Immature natural killer cell (primary cell): ENCODE measurements around the gene ANKRD40. TPM values are rescaled to one million over a fixed set of nuclear protein-coding genes. Genes with fewer than 3 reads are reported as not detected.

Experiments used
- DNase-seq, 3 donors: peaks; one replicate each; pipeline ENCODE4 v3.0.0; 2022; ENCODE audit warnings: mixed read lengths in 1 of 3
- H3K27ac Mint-ChIP-seq, 6 donors: one replicate each; pipeline ENCODE4 v1.8.0; 2020; ENCODE audit warnings: mixed read lengths in 6 of 6, mild to moderate bottlenecking in 5 of 6, inconsistent platforms in 4 of 6, moderate library complexity in 3 of 6
- H3K27me3 Mint-ChIP-seq, 3 donors: one replicate each; pipeline ENCODE4 v1.8.0; 2020 to 2021; ENCODE audit warnings: low read depth in 3 of 3, mild to moderate bottlenecking in 3 of 3, mixed read lengths in 3 of 3, moderate library complexity in 3 of 3, inconsistent platforms in 1 of 3
- H3K36me3 Mint-ChIP-seq, 3 donors: one replicate each; pipeline ENCODE4 v1.8.0; 2020; ENCODE audit warnings: mixed read lengths in 3 of 3, inconsistent platforms in 2 of 3, mild to moderate bottlenecking in 2 of 3
- H3K4me1 Mint-ChIP-seq, 2 donors: one replicate each; pipeline ENCODE4 v1.8.0; 2020; ENCODE audit warnings: inconsistent platforms in 2 of 2, mild to moderate bottlenecking in 2 of 2, mixed read lengths in 2 of 2, moderate library complexity in 1 of 2
- H3K4me3 Mint-ChIP-seq, 5 donors: one replicate each; pipeline ENCODE4 v1.8.0; 2020; ENCODE audit warnings: mild to moderate bottlenecking in 5 of 5, mixed read lengths in 5 of 5, inconsistent platforms in 3 of 5, moderate library complexity in 3 of 5
- H3K9me3 Mint-ChIP-seq, 6 donors: one replicate each; pipeline ENCODE4 v1.8.0; 2020; ENCODE audit warnings: mild to moderate bottlenecking in 6 of 6, mixed read lengths in 6 of 6, inconsistent platforms in 4 of 6, moderate library complexity in 3 of 6
- polyA plus RNA-seq, 3 donors: library from polyadenylated mRNA; unstranded; fragments of 300-500 nt; fragmentation: Illumina TruSeq; gene quantifications; one replicate each; pipeline ENCODE4 v1.2.3, GENCODE V29; 2021

Gene ANKRD40
- polyA plus RNA-seq, 3 donors from 2014 or later, result 2.3 to 6.8 (median 4.0) TPM

- H3K9me3 Mint-ChIP-seq, result no peaks in the 10 kb centered on the region
- no peak overlapping the region for H3K4me3 Mint-ChIP-seq
- H3K4me1 Mint-ChIP-seq, result no peaks in the 10 kb centered on the region
- H3K36me3 Mint-ChIP-seq, result no peaks in the 10 kb centered on the region
- no peak for DNase-seq
- no peaks in the 10 kb centered on the region for H3K27me3 Mint-ChIP-seq
- no peak overlapping the region for H3K27ac Mint-ChIP-seq
Measured at GRCh38 chr17:50651661-50652060, 56.1 kb downstream of the ANKRD40 start.

- Mint-ChIP-seq H3K36me3 (no peaks in the 10 kb centered on the region), H3K4me1 (no peaks in the 10 kb centered on the region), H3K9me3 (no peaks in the 10 kb centered on the region), H3K4me3 (no peak overlapping the region), H3K27ac (no peak overlapping the region), H3K27me3 (peaks cover 2 to 4% (median 3%) of the 10 kb centered on the region in 3 donors)
- no peak for DNase-seq
Measured at GRCh38 chr17:50649042-50649908, 58.4 kb downstream of the ANKRD40 start.

GRCh38 chr17:50647187-50647586 is 60.5 kb downstream of the ANKRD40 start:
- DNase-seq, result no peak
- no peaks in the 10 kb centered on the region for H3K36me3 Mint-ChIP-seq
- H3K4me1 Mint-ChIP-seq, result no peaks in the 10 kb centered on the region
- H3K9me3 Mint-ChIP-seq, result no peaks in the 10 kb centered on the region
- H3K27me3 Mint-ChIP-seq, result peaks cover 3 to 6% (median 4%) of the 10 kb centered on the region in 3 donors
- H3K4me3 Mint-ChIP-seq, result no peak overlapping the region
- H3K27ac Mint-ChIP-seq, result no peak overlapping the region

GRCh38 chr17:50645748-50646682 is 61.7 kb downstream of the ANKRD40 start:
- H3K36me3 Mint-ChIP-seq, result no peaks in the 10 kb centered on the region
- H3K27me3 Mint-ChIP-seq, result peaks cover 3 to 6% (median 4%) of the 10 kb centered on the region in 3 donors
- no peak for DNase-seq
- no peak overlapping the region for H3K4me3 Mint-ChIP-seq
- no peaks in the 10 kb centered on the region for H3K9me3 Mint-ChIP-seq
- peak overlapping the region in 1 of 6 donors; percentile 1 for H3K27ac Mint-ChIP-seq
- H3K4me1 Mint-ChIP-seq, result no peaks in the 10 kb centered on the region

Other genes starting within 250 kb of the ANKRD40 start
- gene CHAD, start 239.0 kb downstream of the ANKRD40 start, polyA plus RNA-seq, result not detected
- 10 to 100 TPM; 50.5 to 54.2 (median 54.1) TPM for gene RSAD1, start 229.1 kb downstream of the ANKRD40 start, polyA plus RNA-seq
- gene MYCBPAP, start 199.5 kb downstream of the ANKRD40 start, polyA plus RNA-seq, result under 1 TPM in 1 of 3 donors, not detected in 2; 1.00 TPM
- not detected for gene EPN3, start 175.2 kb downstream of the ANKRD40 start, polyA plus RNA-seq
- 10 to 100 TPM in 1 of 3 donors, 1 to 10 TPM in 2; 9.8 to 23.0 (median 9.9) TPM for gene SPATA20, start 160.7 kb downstream of the ANKRD40 start, polyA plus RNA-seq
- gene CACNA1G, start 147.2 kb downstream of the ANKRD40 start, polyA plus RNA-seq, result not detected
- gene ABCC3, start 73.0 kb downstream of the ANKRD40 start, polyA plus RNA-seq, result 1 to 10 TPM in 1 of 3 donors, under 1 TPM in 1, not detected in 1; 0.52 to 1.2 TPM
- gene LUC7L3, start 11.7 kb upstream of the ANKRD40 start, polyA plus RNA-seq, result 10 to 100 TPM; 29.2 to 77.8 (median 30.0) TPM
- gene ANKRD40CL, start 59.6 kb upstream of the ANKRD40 start, polyA plus RNA-seq, result not detected
- gene WFIKKN2, start 127.7 kb upstream of the ANKRD40 start, polyA plus RNA-seq, result not detected
- 10 to 100 TPM in 2 of 3 donors, 1 to 10 TPM in 1; 8.9 to 23.7 (median 10.3) TPM for gene TOB1, start 158.4 kb upstream of the ANKRD40 start, polyA plus RNA-seq